VCaP (cell line): ENCODE results near the gene BANF2.

Experiments
- H3K27ac ChIP-seq: fragments of 450-650 bp; 2 replicates; pipeline ENCODE4 v1.5.1; 2017
- CTCF ChIP-seq: fragments of 450-650 bp; conservative IDR thresholded peaks from 2 replicates; pipeline ENCODE4 v1.5.1; 2017; ENCODE audit warnings: mild to moderate bottlenecking, moderate library complexity

Gene BANF2

GRCh38 chr20:17759449-17759848 lies 59.7 kb downstream of the BANF2 start:
- no peak for TF ChIP-seq CTCF
- H3K27ac ChIP-seq: no peak overlapping the region

- TF ChIP-seq CTCF: no peak
- no peak overlapping the region for H3K27ac ChIP-seq
Measured at GRCh38 chr20:17761604-17762003, 61.8 kb downstream of the BANF2 start.

- no peak overlapping the region for H3K27ac ChIP-seq
- TF ChIP-seq CTCF: no peak
Measured at GRCh38 chr20:17762243-17762872, 62.6 kb downstream of the BANF2 start.

GRCh38 chr20:17762873-17763557 lies 63.2 kb downstream of the BANF2 start:
- H3K27ac ChIP-seq: no peak overlapping the region
- TF ChIP-seq CTCF: no peak

GRCh38 chr20:17765017-17765416 lies 65.3 kb downstream of the BANF2 start:
- no peak overlapping the region for H3K27ac ChIP-seq
- TF ChIP-seq CTCF: no peak

GRCh38 chr20:17765584-17765983 lies 65.8 kb downstream of the BANF2 start:
- no peak overlapping the region for H3K27ac ChIP-seq
- TF ChIP-seq CTCF: no peak

GRCh38 chr20:17766226-17766625 lies 66.5 kb downstream of the BANF2 start:
- TF ChIP-seq CTCF: no peak
- no peak overlapping the region for H3K27ac ChIP-seq
